ENCODE results near the gene TTBK1.

- TF ChIP-seq CTCF (IDR thresholded peaks at IDR 0.05) (no peak), POLR2A (IDR thresholded peaks at IDR 0.05) (no peak)
These were observed 61.1 kb downstream of the TTBK1 start for GRCh38 chr6:43304361-43304760.

Measured in body of pancreas (tissue), 4 donors.